PC-9 (cell line): ENCODE measurements around the gene FARP1. TPM values are rescaled to one million over a fixed set of nuclear protein-coding genes. Genes with fewer than 3 reads are reported as not detected.
A peak's percentile ranks its signal among the peaks of the same experiment; 100 is the strongest.

ENCODE experiments used
- BruUV-seq: library from RNA; stranded (reverse); fragments of 400-500 nt; replicated peaks from 2 replicates; lab custom pipeline; 2021; lab: Mats Ljungman, UMichigan
- CTCF ChIA-PET: fragments of 300-600 bp; sonication (Branson Sonifier 250); formaldehyde crosslinking; loops from one replicate; lab custom pipeline; 2022; ENCODE audit warnings: antibody characterized with exemption; lab: Charles Lee
- POLR2A ChIA-PET: fragments of 300-600 bp; sonication (Branson Sonifier 250); formaldehyde crosslinking; loops from one replicate; lab custom pipeline; 2022; ENCODE audit warnings: antibody characterized with exemption; ENCODE audit not compliant: unreplicated experiment; lab: Charles Lee
- DNase-seq, 2 experiments: peaks; one replicate each; pipeline versions ENCODE4 v3.0.0 to v3.0.0-alpha.2; 2015 to 2022; ENCODE audit warnings: mixed read lengths in 1 of 2
- H2AFZ ChIP-seq: fragments of 200-600 bp; sonication (generic); 2 replicates; pipeline ENCODE4 v1.8.1; 2017; ENCODE audit warnings: antibody characterized with exemption
- H3F3A ChIP-seq: fragments of 200-600 bp; sonication (generic); 2 replicates; pipeline ENCODE4 v1.8.1; 2017; ENCODE audit warnings: antibody characterized with exemption, mild to moderate bottlenecking, low read depth; ENCODE audit not compliant: insufficient read depth
- H3K27ac ChIP-seq: fragments of 200-600 bp; sonication (generic); 2 replicates; pipeline ENCODE4 v1.6.1; 2016; ENCODE audit warnings: mixed run types
- H3K27me3 ChIP-seq: fragments of 200-600 bp; sonication (generic); 2 replicates; pipeline ENCODE4 v1.6.1; 2016; ENCODE audit warnings: low read depth, mixed run types; ENCODE audit not compliant: insufficient read depth
- H3K36me3 ChIP-seq: fragments of 200-600 bp; sonication (generic); 2 replicates; pipeline ENCODE4 v1.6.1; 2016; ENCODE audit warnings: low read depth, mixed run types
- H3K4me1 ChIP-seq: fragments of 200-600 bp; sonication (generic); replicated peaks from 2 replicates; pipeline ENCODE4 v1.6.1; 2016; ENCODE audit warnings: mixed run types; ENCODE audit not compliant: insufficient read depth
- H3K4me2 ChIP-seq: fragments of 200-600 bp; sonication (generic); 2 replicates; pipeline ENCODE4 v1.6.1; 2017; ENCODE audit warnings: mixed run types
- H3K4me3 ChIP-seq: fragments of 200-600 bp; sonication (generic); 2 replicates; pipeline ENCODE4 v1.6.1; 2016; ENCODE audit warnings: mixed run types
- H3K79me2 ChIP-seq: fragments of 200-600 bp; sonication (generic); 2 replicates; pipeline ENCODE4 v1.6.1; 2017; ENCODE audit warnings: low read depth, mixed run types
- H3K9me2 ChIP-seq: fragments of 200-600 bp; sonication (generic); 2 replicates; pipeline ENCODE4 v1.8.1; 2017; ENCODE audit warnings: mild to moderate bottlenecking; ENCODE audit not compliant: insufficient read depth
- H3K9me3 ChIP-seq: fragments of 200-600 bp; sonication (generic); 2 replicates; pipeline ENCODE4 v1.8.1; 2016; ENCODE audit warnings: low read depth; ENCODE audit not compliant: insufficient read depth
- H4K20me1 ChIP-seq: fragments of 200-600 bp; sonication (generic); 2 replicates; pipeline ENCODE4 v1.8.1; 2017; ENCODE audit not compliant: insufficient read depth
- EZH2 ChIP-seq: fragments of 200-600 bp; sonication (generic); IDR thresholded peaks from 2 replicates; pipeline ENCODE4 v1.8.0; 2017; ENCODE audit warnings: antibody characterized with exemption, low read depth
- intact Hi-C: fragments of 100-400 bp; cut with micrococcal nuclease; formaldehyde crosslinking; loops from one replicate; pipeline ENCODE4 v1.10.0; 2022; ENCODE audit not compliant: unreplicated experiment
- total RNA-seq: library from RNA; stranded (reverse); gene quantifications from 2 replicates; pipeline ENCODE4 v1.2.3, GENCODE V29; 2021
- TF ChIP-seq, protein P1 (sequence below): fragments of 200-600 bp; sonication (generic); conservative IDR thresholded peaks from 2 replicates; pipeline ENCODE4 v1.6.1; 2017; ENCODE audit warnings: mixed run types, antibody characterized with exemption, mild to moderate bottlenecking, moderate library complexity

The FARP1 gene
- total RNA-seq, 1 experiment from 2014 or later: 62.1 TPM

DNA sequence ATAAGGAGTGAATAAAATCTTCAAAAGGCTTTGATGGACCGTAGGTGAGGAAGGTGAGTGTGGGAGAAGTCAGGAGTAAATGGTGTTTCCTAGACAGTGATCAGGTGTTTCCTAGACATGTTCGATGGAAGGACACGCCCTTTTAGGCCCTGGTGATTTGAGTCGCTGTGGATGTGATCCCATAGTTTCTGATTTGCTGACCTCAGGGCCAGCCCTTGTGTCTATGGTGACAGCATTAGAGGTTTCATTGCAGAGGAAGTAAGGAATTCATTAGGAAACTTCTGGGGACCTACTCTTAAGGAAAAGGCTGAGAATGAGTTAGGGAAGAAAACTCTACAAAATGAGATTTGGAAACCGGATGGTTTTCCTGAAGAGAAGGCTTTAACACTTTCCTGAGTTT, 65.7 kb downstream of the FARP1 start:
- H3K27me3 ChIP-seq: no peaks in the 10 kb centered on the region
- no peak overlapping the region for H3K4me2 ChIP-seq
- DNase-seq: no peak
- peaks cover 11% of the 10 kb centered on the region; the same call in 1 of the 2 replicates for H3F3A ChIP-seq
- H3K9me2 ChIP-seq: no peaks in the 10 kb centered on the region
- H3K36me3 ChIP-seq: peaks cover 3% of the 10 kb centered on the region; the same call in 1 of the 2 replicates
- peaks cover 11% of the 10 kb centered on the region for H3K9me3 ChIP-seq
- H3K4me3 ChIP-seq: no peak overlapping the region
- ChIA-PET CTCF (no interaction called here), POLR2A (no interaction called here)
- no peak overlapping the region for H3K27ac ChIP-seq
- H3K4me1 ChIP-seq: peaks cover 32% of the 10 kb centered on the region
- no peaks in the 10 kb centered on the region for H4K20me1 ChIP-seq
- no TSS peak for BruUV-seq
- no peak overlapping the region for H2AFZ ChIP-seq
- no peak for TF ChIP-seq EZH2
- TF ChIP-seq, protein P1, sequence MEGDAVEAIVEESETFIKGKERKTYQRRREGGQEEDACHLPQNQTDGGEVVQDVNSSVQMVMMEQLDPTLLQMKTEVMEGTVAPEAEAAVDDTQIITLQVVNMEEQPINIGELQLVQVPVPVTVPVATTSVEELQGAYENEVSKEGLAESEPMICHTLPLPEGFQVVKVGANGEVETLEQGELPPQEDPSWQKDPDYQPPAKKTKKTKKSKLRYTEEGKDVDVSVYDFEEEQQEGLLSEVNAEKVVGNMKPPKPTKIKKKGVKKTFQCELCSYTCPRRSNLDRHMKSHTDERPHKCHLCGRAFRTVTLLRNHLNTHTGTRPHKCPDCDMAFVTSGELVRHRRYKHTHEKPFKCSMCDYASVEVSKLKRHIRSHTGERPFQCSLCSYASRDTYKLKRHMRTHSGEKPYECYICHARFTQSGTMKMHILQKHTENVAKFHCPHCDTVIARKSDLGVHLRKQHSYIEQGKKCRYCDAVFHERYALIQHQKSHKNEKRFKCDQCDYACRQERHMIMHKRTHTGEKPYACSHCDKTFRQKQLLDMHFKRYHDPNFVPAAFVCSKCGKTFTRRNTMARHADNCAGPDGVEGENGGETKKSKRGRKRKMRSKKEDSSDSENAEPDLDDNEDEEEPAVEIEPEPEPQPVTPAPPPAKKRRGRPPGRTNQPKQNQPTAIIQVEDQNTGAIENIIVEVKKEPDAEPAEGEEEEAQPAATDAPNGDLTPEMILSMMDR: no peak
- H3K79me2 ChIP-seq: 0 out of 2 replicates have a peak, but pooled peaks cover 4% of the 10 kb centered on the region
- intact Hi-C loops: no loop called here

DNA sequence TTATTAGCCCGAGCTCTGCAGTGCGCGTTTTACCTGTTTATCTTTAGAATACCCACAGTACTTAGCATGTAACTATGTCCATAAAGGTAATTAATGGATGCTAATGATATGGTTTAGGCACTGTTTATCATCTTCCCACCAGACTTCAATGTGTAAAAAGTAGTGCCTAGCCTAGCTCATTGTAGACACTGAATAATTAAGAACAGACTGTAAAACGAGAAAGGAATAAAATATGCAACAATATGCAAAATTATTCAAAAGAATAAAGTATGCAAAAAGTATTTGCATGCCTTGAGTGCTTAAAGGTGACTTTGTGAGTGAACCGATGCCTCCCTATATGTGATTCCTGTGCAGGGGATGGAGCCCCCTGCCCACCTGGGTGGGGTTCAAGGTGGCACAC, 69.9 kb downstream of the FARP1 start:
- H3K9me2 ChIP-seq: no peaks in the 10 kb centered on the region
- no peak overlapping the region for H3K4me2 ChIP-seq
- intact Hi-C loops: no loop called here
- no peaks in the 10 kb centered on the region for H4K20me1 ChIP-seq
- H3K36me3 ChIP-seq: no peaks in the 10 kb centered on the region
- no peak overlapping the region for H3K4me3 ChIP-seq
- no peak for DNase-seq
- peaks cover 35% of the 10 kb centered on the region for H3F3A ChIP-seq
- no TSS peak for BruUV-seq
- peak overlapping the region; percentile 92; the same call in 1 of the 2 replicates for H3K27ac ChIP-seq
- H2AFZ ChIP-seq: no peak overlapping the region
- H3K27me3 ChIP-seq: no peaks in the 10 kb centered on the region
- TF ChIP-seq EZH2: no peak
- TF ChIP-seq, protein P1: no peak
- H3K9me3 ChIP-seq: no peaks in the 10 kb centered on the region
- H3K4me1 ChIP-seq: peaks cover 65% of the 10 kb centered on the region
- H3K79me2 ChIP-seq: peaks cover 19% of the 10 kb centered on the region; the same call in 1 of the 2 replicates
- ChIA-PET POLR2A (no interaction called here), CTCF (interaction anchor here (0.6 kb wide), 1 partner anchor 440 kb away, joined by 4 read pairs; no protein-coding TSS in a partner anchor)

DNA sequence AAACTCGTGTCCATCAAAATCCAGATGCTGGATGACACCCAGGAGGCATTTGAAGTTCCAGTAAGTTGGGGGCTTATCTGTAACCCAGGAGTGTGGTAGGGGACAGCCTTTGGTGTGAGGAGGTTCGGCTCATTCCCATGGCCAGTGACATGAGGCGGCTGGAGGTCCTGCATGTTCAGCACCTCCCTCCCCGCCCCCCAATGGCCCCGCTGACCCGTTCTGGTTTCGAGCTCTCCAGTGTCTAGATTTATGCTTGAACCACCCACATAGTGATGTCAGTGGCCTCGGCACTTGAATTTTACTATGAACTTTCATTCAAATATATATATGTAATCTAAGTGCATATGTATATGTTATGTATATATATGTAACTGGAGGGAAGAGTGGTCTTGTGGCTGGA, 70.5 kb downstream of the FARP1 start:
- Histone ChIP-seq H3K9me3 (no peaks in the 10 kb centered on the region), H3K9me2 (no peaks in the 10 kb centered on the region), H4K20me1 (no peaks in the 10 kb centered on the region), H3K79me2 (peaks cover 19% of the 10 kb centered on the region; the same call in 1 of the 2 replicates), H3K27ac (peak overlapping the region; percentile 92), H3K4me3 (no peak overlapping the region), H3K27me3 (no peaks in the 10 kb centered on the region), H2AFZ (no peak overlapping the region; the same call in 1 of the 2 replicates), H3K4me2 (peak overlapping the region; percentile 80), H3F3A (peaks cover 35% of the 10 kb centered on the region), H3K4me1 (peaks cover 65% of the 10 kb centered on the region), H3K36me3 (no peaks in the 10 kb centered on the region)
- TF ChIP-seq, protein P1: no peak
- intact Hi-C loops: no loop called here
- CTCF ChIA-PET: no interaction called here
- no peak for DNase-seq
- no TSS peak for BruUV-seq
- POLR2A ChIA-PET: no interaction called here
